ENCODE measurements around the gene NOS1.

Gene NOS1

DNA sequence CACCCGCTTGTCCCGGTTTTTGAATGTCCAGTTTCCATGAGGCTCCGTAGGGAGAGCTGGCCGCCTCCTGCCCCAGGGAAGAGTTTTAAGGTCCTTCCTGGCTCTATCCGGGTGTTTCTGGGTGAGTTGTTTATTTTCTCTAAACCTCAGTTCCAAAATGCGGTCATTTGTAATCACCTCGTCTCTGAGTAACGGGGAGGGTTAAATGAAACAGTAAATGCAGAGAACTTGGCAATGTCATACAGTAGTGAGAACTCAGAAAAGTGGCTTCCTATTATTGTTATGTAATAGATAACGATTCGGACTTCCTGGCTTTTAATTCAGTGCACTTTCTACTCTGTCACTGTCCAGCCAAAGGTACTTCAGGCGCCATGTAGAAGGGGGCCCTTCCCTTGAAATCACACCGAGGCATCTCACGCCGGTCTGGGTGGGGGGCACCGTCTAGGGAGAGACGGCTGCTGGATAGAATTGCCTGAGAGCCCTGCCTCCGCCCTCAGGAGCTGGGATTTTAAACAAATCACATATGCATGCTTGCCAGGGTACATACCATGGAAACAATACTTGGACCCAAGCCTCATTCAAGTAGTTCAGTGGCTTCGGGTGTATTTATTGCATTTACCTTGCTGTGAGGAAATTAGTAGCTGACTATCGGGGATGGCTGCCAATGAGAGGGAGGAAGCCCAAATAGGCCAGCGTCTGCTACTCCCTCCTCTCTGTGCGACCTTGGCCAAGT lies 26.4 kb downstream of the NOS1 start:
- Histone ChIP-seq H3K27me3 (replicated peaks; ENCODE audit: control insufficient read depth, insufficient read depth, low read length, poor library complexity, severe bottlenecking) (no peaks in the 10 kb centered on the region), H3K27ac (ENCODE audit: insufficient read depth, low read length, poor library complexity, severe bottlenecking) (no peak overlapping the region), H3K4me3 (ENCODE audit: insufficient read depth, low read depth, low read length, poor library complexity, severe bottlenecking) (no peak overlapping the region), H3K9me3 (ENCODE audit: control insufficient read depth, low read length) (no peaks in the 10 kb centered on the region), H3K36me3 (ENCODE audit: control insufficient read depth, insufficient read depth, low read length) (no peaks in the 10 kb centered on the region), H3K4me1 (ENCODE audit: control insufficient read depth, insufficient read depth, low read length, poor library complexity, severe bottlenecking) (no peaks in the 10 kb centered on the region)
- no peak for DNase-seq

DNA sequence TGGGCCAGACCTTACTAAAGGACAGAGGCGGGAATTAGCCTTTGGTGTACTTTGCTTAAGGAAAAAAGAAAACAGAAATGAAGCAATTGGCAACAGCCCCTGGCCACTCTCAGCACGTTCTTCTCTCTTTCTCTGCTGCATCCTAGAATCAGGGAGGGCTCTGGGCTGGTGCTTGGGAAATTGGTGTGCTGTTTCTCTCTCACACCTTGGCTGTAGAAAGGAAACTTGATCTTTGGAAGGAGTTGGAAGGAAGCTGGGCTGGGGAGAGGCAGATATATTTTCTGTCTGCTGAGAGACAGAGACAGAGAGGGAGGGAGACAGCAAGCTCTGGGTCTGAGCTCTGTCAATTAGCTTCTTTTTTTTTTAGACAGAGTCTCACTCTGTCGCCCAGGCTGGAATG lies 27.4 kb downstream of the NOS1 start:
- no peaks in the 10 kb centered on the region for H3K9me3 ChIP-seq (ENCODE audit: control insufficient read depth, low read length)
- H3K4me1 ChIP-seq (ENCODE audit: control insufficient read depth, insufficient read depth, low read length, poor library complexity, severe bottlenecking): no peaks in the 10 kb centered on the region
- no peak for DNase-seq
- no peak overlapping the region for H3K4me3 ChIP-seq (ENCODE audit: insufficient read depth, low read depth, low read length, poor library complexity, severe bottlenecking)
- no peak overlapping the region for H3K27ac ChIP-seq (ENCODE audit: insufficient read depth, low read length, poor library complexity, severe bottlenecking)
- H3K27me3 ChIP-seq (replicated peaks; ENCODE audit: control insufficient read depth, insufficient read depth, low read length, poor library complexity, severe bottlenecking): no peaks in the 10 kb centered on the region
- H3K36me3 ChIP-seq (ENCODE audit: control insufficient read depth, insufficient read depth, low read length): no peaks in the 10 kb centered on the region

DNA sequence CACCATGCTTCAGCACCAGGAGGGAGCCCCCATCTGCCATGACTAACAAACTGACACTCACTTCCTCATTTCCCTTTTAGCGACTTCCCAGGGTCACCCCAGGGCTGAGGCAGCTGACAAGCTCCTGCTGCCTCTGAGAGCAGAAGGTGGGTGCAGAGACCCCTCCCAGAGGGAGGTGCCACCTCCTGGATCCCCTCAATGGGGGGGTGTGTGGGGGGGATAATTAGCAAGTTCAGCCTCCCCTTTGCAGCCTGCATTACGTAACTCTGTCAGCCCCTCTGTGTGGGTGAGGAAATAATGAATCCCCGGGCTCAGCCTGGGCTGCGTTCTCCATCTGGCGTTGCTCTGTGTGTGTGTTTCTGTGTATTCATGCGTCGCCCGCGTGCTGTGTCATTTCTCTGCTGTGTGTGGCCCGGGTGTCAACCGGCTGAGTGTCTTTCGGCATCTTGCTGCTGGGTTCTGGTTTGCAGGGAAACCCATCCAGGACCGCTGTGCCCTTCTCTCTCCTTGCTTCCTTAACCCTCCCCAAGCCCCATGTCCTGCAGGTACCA lies 28.0 kb downstream of the NOS1 start:
- Histone ChIP-seq H3K27ac (ENCODE audit: insufficient read depth, low read length, poor library complexity, severe bottlenecking) (no peak overlapping the region), H3K4me1 (ENCODE audit: control insufficient read depth, insufficient read depth, low read length, poor library complexity, severe bottlenecking) (no peaks in the 10 kb centered on the region), H3K36me3 (ENCODE audit: control insufficient read depth, insufficient read depth, low read length) (no peaks in the 10 kb centered on the region), H3K27me3 (replicated peaks; ENCODE audit: control insufficient read depth, insufficient read depth, low read length, poor library complexity, severe bottlenecking) (no peaks in the 10 kb centered on the region), H3K9me3 (ENCODE audit: control insufficient read depth, low read length) (no peaks in the 10 kb centered on the region), H3K4me3 (ENCODE audit: insufficient read depth, low read depth, low read length, poor library complexity, severe bottlenecking) (no peak overlapping the region)
- no peak for DNase-seq

DNA sequence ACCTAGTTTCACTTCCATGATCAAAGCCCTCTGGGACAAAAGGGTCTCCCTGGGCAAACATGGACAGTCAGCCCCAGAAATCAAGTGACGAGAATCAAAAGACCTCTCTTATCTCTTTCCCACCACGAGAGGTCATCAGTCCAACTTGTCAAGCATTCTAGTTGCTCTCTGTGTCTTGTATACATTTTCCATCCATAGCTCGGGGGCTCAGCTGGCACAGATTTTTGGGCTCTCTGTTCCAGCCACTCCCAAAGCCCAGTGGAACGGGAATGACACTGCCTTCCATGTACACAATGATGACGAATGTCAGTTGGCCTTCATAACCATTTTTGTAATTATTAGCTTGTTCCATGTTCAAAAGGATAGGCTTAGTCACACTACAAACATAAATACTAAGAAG lies 29.7 kb downstream of the NOS1 start:
- Histone ChIP-seq H3K9me3 (ENCODE audit: control insufficient read depth, low read length) (no peaks in the 10 kb centered on the region), H3K4me1 (ENCODE audit: control insufficient read depth, insufficient read depth, low read length, poor library complexity, severe bottlenecking) (no peaks in the 10 kb centered on the region)
- DNase-seq: no peak

DNA sequence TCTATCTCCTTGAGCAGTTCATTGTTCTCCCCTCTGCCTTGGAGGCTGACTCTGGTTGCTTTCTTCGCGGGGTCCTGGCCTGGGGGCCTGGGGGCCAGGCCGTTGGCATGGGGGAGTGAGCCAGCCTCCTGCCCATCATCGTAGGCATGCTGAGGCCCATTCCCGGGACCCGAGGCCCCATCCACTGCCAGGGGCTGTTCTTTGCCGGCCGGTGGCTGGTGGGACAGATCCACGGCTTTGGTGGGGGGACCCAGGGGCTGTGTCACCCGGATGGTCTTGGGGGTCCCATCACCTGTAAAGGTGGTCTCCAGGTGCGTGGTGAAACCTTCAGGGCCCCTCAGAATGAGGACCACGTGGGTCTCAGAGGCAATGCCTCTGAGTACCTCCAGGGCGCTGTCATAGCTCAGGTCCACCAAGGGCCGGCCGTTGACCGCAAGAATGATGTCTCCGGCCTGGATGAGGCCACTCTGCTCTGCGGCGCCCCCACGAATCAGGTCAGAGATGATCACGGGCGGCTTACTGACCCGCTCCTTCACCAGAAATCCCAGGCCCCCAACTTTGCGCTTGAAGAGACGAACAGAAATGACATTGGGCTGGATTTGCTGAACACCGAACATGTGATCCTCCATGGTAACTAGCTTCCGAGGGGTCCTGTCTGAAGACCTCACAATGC lies 30.8 kb downstream of the NOS1 start:
- H3K9me3 ChIP-seq (ENCODE audit: control insufficient read depth, low read length): no peaks in the 10 kb centered on the region

More for the DNA sequence above, 29.7 kb downstream of the NOS1 start:
- Histone ChIP-seq H3K27me3 (replicated peaks; ENCODE audit: control insufficient read depth, insufficient read depth, low read length, poor library complexity, severe bottlenecking) (no peaks in the 10 kb centered on the region), H3K36me3 (ENCODE audit: control insufficient read depth, insufficient read depth, low read length) (no peaks in the 10 kb centered on the region), H3K4me3 (ENCODE audit: insufficient read depth, low read depth, low read length, poor library complexity, severe bottlenecking) (no peak overlapping the region), H3K27ac (ENCODE audit: insufficient read depth, low read length, poor library complexity, severe bottlenecking) (no peak overlapping the region)

GRCh38 chr12:117329756-117330155 lies 31.7 kb downstream of the NOS1 start:
- Histone ChIP-seq H3K4me3 (ENCODE audit: insufficient read depth, low read depth, low read length, poor library complexity, severe bottlenecking) (no peak overlapping the region), H3K27me3 (replicated peaks; ENCODE audit: control insufficient read depth, insufficient read depth, low read length, poor library complexity, severe bottlenecking) (no peaks in the 10 kb centered on the region), H3K4me1 (ENCODE audit: control insufficient read depth, insufficient read depth, low read length, poor library complexity, severe bottlenecking) (no peaks in the 10 kb centered on the region), H3K27ac (ENCODE audit: insufficient read depth, low read length, poor library complexity, severe bottlenecking) (no peak overlapping the region), H3K9me3 (ENCODE audit: control insufficient read depth, low read length) (no peaks in the 10 kb centered on the region), H3K36me3 (ENCODE audit: control insufficient read depth, insufficient read depth, low read length) (no peaks in the 10 kb centered on the region)
- DNase-seq: no peak

More for the DNA sequence above, 30.8 kb downstream of the NOS1 start:
- Histone ChIP-seq H3K36me3 (ENCODE audit: control insufficient read depth, insufficient read depth, low read length) (no peaks in the 10 kb centered on the region), H3K4me1 (ENCODE audit: control insufficient read depth, insufficient read depth, low read length, poor library complexity, severe bottlenecking) (no peaks in the 10 kb centered on the region), H3K4me3 (ENCODE audit: insufficient read depth, low read depth, low read length, poor library complexity, severe bottlenecking) (no peak overlapping the region), H3K27me3 (replicated peaks; ENCODE audit: control insufficient read depth, insufficient read depth, low read length, poor library complexity, severe bottlenecking) (no peaks in the 10 kb centered on the region), H3K27ac (ENCODE audit: insufficient read depth, low read length, poor library complexity, severe bottlenecking) (no peak overlapping the region)
- DNase-seq: no peak

DNA sequence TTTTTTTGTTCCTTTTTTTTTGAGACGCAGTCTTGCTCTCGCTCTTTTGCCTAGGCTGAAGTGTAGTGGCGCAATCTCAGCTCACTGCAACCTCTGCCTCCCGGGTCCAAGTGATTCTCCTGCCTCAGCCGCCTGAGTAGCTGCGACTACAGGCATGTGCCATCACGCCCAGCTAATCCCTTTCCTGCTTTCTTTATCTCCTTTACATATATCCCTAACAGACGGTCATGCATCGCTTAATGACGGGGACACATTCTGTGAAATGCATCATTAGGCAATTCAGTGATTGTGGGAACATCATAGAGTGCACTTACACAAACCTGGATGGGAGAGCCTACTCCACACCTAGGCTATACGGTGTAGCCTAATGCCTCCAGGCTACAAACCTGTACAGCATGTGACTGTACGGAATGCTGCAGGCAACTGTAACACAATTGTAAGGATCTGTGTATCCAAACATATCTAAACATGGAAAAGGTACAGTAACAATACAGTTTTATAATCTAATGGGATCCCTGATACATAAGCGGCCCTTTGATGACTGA lies 32.8 kb downstream of the NOS1 start:
- DNase-seq: no peak
- Histone ChIP-seq H3K9me3 (ENCODE audit: control insufficient read depth, low read length) (no peaks in the 10 kb centered on the region), H3K27ac (ENCODE audit: insufficient read depth, low read length, poor library complexity, severe bottlenecking) (no peak overlapping the region), H3K4me3 (ENCODE audit: insufficient read depth, low read depth, low read length, poor library complexity, severe bottlenecking) (no peak overlapping the region), H3K36me3 (ENCODE audit: control insufficient read depth, insufficient read depth, low read length) (no peaks in the 10 kb centered on the region), H3K27me3 (replicated peaks; ENCODE audit: control insufficient read depth, insufficient read depth, low read length, poor library complexity, severe bottlenecking) (no peaks in the 10 kb centered on the region), H3K4me1 (ENCODE audit: control insufficient read depth, insufficient read depth, low read length, poor library complexity, severe bottlenecking) (no peaks in the 10 kb centered on the region)

- H3K36me3 ChIP-seq (ENCODE audit: control insufficient read depth, insufficient read depth, low read length): no peaks in the 10 kb centered on the region
- H3K4me3 ChIP-seq (ENCODE audit: insufficient read depth, low read depth, low read length, poor library complexity, severe bottlenecking): no peak overlapping the region
- H3K4me1 ChIP-seq (ENCODE audit: control insufficient read depth, insufficient read depth, low read length, poor library complexity, severe bottlenecking): no peaks in the 10 kb centered on the region
- DNase-seq: no peak
- H3K9me3 ChIP-seq (ENCODE audit: control insufficient read depth, low read length): no peaks in the 10 kb centered on the region
- no peaks in the 10 kb centered on the region for H3K27me3 ChIP-seq (replicated peaks; ENCODE audit: control insufficient read depth, insufficient read depth, low read length, poor library complexity, severe bottlenecking)
- H3K27ac ChIP-seq (ENCODE audit: insufficient read depth, low read length, poor library complexity, severe bottlenecking): no peak overlapping the region
Measured at GRCh38 chr12:117322428-117322827, 39.0 kb downstream of the NOS1 start.

DNA sequence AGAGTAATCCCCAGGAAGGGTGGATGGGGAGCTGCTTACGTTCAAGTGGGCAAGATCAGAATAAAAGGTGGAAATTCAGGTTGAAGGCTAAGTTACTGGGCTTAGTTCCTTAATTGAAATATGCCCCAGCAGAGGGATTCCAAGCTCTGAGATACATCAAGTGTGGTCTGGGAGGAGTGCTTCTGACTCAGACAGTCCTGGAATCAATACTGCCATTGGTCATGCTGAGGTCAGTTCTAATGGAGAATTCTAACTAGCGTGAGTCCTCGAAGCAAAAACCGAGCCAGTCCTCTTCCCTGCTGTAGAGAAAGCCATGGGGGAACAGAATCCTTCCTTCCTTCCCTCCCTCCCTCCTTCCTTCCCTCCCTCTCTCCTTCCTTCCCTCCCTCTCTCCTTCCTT lies 39.9 kb downstream of the NOS1 start:
- DNase-seq: no peak
- H3K27ac ChIP-seq (ENCODE audit: insufficient read depth, low read length, poor library complexity, severe bottlenecking): no peak overlapping the region
- no peaks in the 10 kb centered on the region for H3K27me3 ChIP-seq (replicated peaks; ENCODE audit: control insufficient read depth, insufficient read depth, low read length, poor library complexity, severe bottlenecking)
- H3K4me1 ChIP-seq (ENCODE audit: control insufficient read depth, insufficient read depth, low read length, poor library complexity, severe bottlenecking): no peaks in the 10 kb centered on the region
- H3K4me3 ChIP-seq (ENCODE audit: insufficient read depth, low read depth, low read length, poor library complexity, severe bottlenecking): no peak overlapping the region
- no peaks in the 10 kb centered on the region for H3K9me3 ChIP-seq (ENCODE audit: control insufficient read depth, low read length)
- H3K36me3 ChIP-seq (ENCODE audit: control insufficient read depth, insufficient read depth, low read length): no peaks in the 10 kb centered on the region

DNA sequence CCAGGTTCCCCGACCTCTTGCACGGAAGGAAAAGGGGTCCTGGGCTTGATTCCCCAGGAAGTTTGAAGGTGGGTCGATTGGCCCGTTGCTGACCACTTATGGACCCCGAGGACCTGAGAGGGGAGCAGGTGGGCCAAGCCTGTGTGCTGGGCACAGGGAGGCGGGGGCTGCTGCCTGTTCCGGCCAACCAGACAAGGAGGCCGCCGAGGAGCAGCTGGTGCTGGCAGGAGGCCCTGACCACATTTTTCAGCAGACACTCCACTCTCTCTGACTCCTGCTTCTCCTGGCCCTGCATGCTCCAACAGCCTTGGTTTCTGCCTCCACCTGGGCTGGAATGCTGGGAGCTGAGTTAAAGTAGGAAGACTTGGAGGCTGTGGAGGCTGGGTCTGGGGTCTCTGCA lies 42.8 kb downstream of the NOS1 start:
- H3K4me3 ChIP-seq (ENCODE audit: insufficient read depth, low read depth, low read length, poor library complexity, severe bottlenecking): no peak overlapping the region
- H3K4me1 ChIP-seq (ENCODE audit: control insufficient read depth, insufficient read depth, low read length, poor library complexity, severe bottlenecking): no peaks in the 10 kb centered on the region
- DNase-seq: no peak
- no peaks in the 10 kb centered on the region for H3K36me3 ChIP-seq (ENCODE audit: control insufficient read depth, insufficient read depth, low read length)
- no peaks in the 10 kb centered on the region for H3K9me3 ChIP-seq (ENCODE audit: control insufficient read depth, low read length)
- H3K27ac ChIP-seq (ENCODE audit: insufficient read depth, low read length, poor library complexity, severe bottlenecking): no peak overlapping the region
- H3K27me3 ChIP-seq (replicated peaks; ENCODE audit: control insufficient read depth, insufficient read depth, low read length, poor library complexity, severe bottlenecking): no peaks in the 10 kb centered on the region

All from effector memory CD4-positive, alpha-beta T cell (primary cell).